ENCODE results near the gene BZW1.
A peak's percentile ranks its signal among the peaks of the same experiment; 100 is the strongest.

The BZW1 gene

GRCh38 chr2:200811333-200812121 is at the start of gene BZW1:
Gene BZW1, plus strand, starts transcription at chr2:200811910. Its CDS starts 1,308 bp downstream, at chr2:200813218.
- peak; percentile 97 for DNase-seq

GRCh38 chr2:200762127-200762526 is 49.6 kb upstream of the BZW1 start:
- no peak for DNase-seq

- no peak for DNase-seq
These were observed 48.3 kb upstream of the BZW1 start for GRCh38 chr2:200763422-200763821.

- peak; percentile 75 for DNase-seq
These were observed 46.4 kb upstream of the BZW1 start for GRCh38 chr2:200765139-200765951.

- no peak for DNase-seq
These were observed 45.6 kb upstream of the BZW1 start for GRCh38 chr2:200765995-200766660.

- no peak for DNase-seq
These were observed 44.4 kb upstream of the BZW1 start for GRCh38 chr2:200767111-200767885.

- no peak for DNase-seq
These were observed 40.9 kb upstream of the BZW1 start for GRCh38 chr2:200770847-200771246.

GRCh38 chr2:200772620-200773019 is 39.1 kb upstream of the BZW1 start:
- no peak for DNase-seq

GRCh38 chr2:200773083-200773482 is 38.6 kb upstream of the BZW1 start:
- DNase-seq, result no peak

- no peak for DNase-seq
These were observed 36.8 kb upstream of the BZW1 start for GRCh38 chr2:200774920-200775319.

GRCh38 chr2:200777275-200777674 is 34.4 kb upstream of the BZW1 start:
- DNase-seq, result no peak

- no peak for DNase-seq
These were observed 33.7 kb upstream of the BZW1 start for GRCh38 chr2:200778038-200778437.

GRCh38 chr2:200779214-200779613 is 32.5 kb upstream of the BZW1 start:
- no peak for DNase-seq

- DNase-seq, result no peak
These were observed 30.1 kb upstream of the BZW1 start for GRCh38 chr2:200781616-200782015.

- no peak for DNase-seq
These were observed 29.5 kb upstream of the BZW1 start for GRCh38 chr2:200782251-200782650.

- no peak for DNase-seq
These were observed 27.5 kb upstream of the BZW1 start for GRCh38 chr2:200784215-200784614.

- DNase-seq, result no peak
These were observed 25.3 kb upstream of the BZW1 start for GRCh38 chr2:200786423-200786822.

- no peak for DNase-seq
These were observed 24.9 kb upstream of the BZW1 start for GRCh38 chr2:200786826-200787225.

GRCh38 chr2:200787351-200788120 is 24.2 kb upstream of the BZW1 start:
- peak; percentile 38 for DNase-seq

GRCh38 chr2:200788121-200788718 is 23.5 kb upstream of the BZW1 start:
- no peak for DNase-seq

GRCh38 chr2:200790185-200790584 is 21.5 kb upstream of the BZW1 start:
- no peak for DNase-seq

- no peak for DNase-seq
These were observed 19.8 kb upstream of the BZW1 start for GRCh38 chr2:200791905-200792304.

Data from stimulated activated CD8-positive, alpha-beta memory T cell treated with anti-CD3 and anti-CD28 coated beads, Interleukin-4, amount 100 ng/mL, for 48 hours (primary cell).